GM21723 (cell line): ENCODE results near the gene IRF7.

Experiments used
- ATAC-seq: cut with Tn5 transposase; IDR thresholded peaks from one replicate; pipeline ENCODE4 v1.9.1; 2021; ENCODE audit warnings: mild to moderate bottlenecking, moderate library complexity; ENCODE audit not compliant: unreplicated experiment

Gene IRF7

DNA sequence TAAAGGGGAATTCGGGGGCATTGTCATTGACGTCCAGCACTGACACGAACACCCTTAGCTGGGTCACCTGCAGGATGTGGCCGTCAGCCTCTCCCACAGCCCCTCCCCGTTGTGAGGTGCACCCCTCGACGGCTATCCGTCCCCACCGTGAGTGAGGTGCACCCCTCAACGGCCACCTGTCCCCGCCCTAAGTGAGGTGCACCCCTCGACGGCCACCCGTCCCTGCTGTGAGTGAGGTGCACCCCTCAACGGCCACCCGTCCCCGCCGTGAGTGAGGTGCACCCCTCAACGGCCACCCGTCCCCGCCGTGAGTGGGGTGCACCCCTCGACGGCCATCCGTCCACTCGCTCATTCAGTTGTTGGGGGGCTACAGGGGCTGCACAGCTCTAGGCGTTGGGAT lies 6.1 kb upstream of the IRF7 start:
- ATAC-seq = no peak

DNA sequence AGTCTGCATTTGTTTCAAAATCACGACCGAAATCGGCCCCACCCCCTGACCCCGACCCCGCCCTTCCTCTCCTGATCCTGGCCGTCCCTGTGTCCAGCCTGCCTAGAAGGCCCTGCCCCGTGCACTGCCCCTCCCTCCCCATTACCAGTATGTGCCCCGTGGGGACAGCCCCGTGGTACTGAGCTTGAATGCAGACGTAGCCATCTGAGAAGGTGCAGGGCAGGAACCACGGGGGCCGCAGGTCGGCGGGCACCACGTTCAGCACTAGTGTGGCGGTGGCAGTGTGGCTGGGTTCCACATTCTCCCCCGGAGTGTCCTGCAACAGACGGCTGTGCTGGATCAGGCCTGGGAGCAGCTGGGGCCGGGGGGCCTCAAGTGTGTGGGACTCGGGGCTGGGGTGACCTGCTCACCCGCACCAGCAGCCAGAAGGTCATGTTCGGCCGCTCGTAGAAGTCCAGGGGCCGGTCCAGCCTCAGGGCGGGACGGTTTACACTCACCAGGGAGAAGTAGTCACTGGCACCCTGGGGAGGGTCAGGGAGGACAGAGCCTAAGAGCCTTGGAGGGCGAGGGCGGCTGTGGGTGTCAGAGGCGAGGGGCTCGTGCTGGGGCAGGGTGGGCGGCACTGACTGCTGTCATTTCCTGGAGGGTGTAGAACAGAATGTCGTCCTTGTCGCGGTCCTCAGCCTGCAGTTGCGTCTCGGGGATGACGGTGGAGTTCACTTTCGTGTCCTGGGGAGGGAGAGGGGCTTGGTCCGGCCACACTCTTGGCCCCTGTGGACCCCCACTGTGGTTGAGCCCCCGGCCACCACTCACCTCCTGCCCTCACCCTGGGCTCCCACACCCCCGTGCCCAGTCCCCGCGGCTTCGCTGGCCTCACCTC lies 5.4 kb upstream of the IRF7 start:
- no peak for ATAC-seq

DNA sequence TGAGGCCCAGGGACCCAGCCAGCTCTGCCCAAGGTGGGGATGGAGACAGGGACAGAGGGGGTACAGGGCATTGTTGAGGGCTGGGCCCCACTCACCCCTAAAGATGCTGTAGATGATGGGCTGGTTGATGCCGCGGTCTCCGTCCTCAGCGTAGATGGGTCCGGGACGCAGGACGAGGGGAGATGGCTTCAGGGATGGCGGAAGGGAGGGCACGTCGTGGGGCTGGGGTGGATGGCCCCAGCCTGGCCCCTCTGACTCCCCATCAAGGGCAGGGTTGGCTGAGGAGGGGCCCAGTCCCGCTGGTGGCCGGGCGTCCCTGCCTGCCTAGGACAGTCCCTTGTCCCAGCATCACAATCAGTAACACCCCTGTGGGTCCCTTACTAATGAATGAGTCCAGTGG lies 4.5 kb upstream of the IRF7 start:
- no peak for ATAC-seq

DNA sequence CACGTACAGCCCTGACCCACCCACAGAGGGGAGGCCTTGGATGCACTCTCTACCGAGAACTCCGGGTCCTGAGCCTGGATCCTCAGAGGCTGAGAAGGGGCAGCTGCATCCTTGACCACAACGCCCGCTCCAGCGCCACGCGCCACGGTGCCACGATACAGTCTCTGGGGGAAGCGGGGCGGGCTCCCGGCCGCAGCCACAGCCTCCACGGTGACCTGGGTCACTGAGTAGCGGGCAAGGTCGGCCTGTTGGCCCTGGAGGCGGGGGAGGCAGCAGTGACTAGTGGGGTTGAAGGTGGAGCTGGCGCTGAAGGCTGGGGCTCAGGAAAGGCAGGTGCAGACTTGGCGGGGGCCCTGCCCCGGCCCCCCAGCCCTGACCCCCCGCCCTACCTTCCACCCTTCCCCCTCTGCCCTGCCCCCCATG lies 3.9 kb upstream of the IRF7 start:
- no peak for ATAC-seq

DNA sequence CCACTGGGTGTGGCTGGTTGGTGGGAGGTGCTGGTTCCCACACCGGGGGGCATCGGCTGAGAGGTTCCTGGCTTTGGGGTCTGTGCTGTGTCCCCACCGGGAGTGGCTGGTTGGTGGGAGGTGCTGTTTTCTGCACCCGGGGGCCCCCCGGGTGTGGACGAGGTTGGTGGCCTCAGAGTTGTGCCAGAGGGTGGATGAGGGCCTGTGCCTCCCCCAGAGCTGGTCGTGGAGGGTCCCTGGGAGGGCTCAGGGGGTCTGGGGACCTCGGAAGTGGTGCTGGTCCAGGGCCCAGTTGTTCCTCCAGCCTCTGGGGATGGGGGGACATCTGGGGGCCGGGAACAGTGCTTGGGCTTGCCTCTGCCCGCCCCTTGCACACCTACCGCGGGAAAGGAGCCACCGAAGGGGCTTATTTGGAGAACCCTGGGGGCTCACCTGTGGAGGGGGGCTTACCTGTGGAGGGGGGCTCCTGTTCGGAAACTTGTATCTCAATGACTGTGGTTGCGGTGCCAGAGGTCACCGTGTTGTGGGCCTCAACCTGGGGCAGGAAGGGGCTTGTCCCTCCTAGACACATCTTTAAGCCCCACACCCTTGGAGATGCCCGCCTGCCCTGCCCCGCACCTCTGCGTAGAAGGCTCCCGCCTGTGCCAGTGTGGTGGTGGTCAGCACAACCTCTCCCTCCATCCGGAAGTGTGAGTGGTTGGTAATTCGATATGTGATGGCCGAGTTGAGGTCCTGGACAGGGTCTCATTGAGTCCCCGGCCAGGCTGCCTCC lies 3.3 kb upstream of the IRF7 start:
- no peak for ATAC-seq

DNA sequence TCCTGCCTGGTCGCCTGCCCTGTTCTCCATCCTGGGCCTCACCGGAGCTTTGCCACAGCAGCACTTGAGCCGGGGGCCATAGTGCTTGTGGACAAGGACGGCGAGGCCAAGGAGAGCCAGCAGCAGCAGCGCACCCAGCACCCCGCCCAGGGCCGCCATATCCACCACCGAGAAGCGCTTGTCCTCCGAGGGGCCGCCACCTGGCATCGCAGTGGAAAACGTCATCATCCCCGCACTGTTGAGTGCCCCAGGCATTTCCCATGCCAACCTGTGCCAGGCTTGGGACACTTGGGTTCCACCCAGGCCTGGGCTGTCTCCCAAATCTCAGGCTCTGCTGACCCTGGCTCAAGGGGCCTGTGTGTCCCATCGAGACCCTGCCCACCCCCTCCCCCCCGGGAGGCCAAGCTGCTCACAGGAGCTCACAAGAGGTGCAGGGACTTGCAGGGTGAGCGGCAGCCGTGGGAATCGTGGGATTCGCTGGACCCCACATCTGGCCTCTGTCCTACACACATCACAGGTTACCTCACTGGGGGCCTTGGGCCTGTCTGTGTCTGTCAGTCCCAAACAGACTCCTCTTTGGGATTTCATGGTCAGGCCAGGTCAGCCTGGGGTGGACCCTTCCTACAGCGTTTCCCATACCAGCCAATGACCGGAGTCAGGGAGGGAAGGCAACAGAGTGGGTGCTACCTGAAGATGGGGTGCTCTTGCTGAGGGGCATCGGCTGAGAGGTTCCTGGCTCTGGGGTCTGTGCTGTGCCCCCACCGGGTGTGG lies 2.3 kb upstream of the IRF7 start:
- no peak for ATAC-seq

DNA sequence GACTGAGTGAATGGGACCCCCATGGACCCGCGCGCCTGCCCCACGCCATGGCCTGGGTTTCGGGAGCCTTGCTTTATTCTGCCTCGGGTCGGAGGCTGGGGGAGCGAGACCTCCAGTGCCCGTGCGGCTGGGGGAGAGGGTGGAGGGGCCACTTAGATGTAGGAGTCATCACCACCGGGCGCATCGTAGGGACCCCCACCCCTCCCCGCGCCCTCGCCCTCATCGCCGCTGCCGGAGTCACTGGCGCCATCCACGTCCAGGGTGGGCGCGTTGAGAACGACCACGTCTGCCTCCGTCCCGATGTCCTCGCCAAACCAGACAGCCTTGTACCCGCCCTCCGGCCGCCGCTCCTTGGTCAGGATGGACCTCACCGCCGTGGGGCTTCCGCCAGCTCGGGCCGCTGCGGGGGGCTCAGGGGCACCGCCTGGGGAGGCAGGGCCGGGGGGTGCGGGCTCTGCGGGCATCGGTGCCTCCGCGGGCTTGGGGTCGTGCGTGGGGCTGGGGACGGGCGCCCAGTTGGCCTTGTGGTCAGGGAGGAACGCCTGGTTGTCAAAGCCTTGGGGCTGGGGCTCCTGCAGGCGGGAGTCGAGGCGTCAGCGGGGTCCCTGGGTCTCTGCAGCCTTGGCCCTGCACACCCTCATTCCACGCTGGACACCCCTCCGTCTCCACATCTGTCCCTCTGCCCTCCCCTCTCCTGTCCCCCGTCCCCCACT lies 1.6 kb upstream of the IRF7 start:
- ATAC-seq = no peak

DNA sequence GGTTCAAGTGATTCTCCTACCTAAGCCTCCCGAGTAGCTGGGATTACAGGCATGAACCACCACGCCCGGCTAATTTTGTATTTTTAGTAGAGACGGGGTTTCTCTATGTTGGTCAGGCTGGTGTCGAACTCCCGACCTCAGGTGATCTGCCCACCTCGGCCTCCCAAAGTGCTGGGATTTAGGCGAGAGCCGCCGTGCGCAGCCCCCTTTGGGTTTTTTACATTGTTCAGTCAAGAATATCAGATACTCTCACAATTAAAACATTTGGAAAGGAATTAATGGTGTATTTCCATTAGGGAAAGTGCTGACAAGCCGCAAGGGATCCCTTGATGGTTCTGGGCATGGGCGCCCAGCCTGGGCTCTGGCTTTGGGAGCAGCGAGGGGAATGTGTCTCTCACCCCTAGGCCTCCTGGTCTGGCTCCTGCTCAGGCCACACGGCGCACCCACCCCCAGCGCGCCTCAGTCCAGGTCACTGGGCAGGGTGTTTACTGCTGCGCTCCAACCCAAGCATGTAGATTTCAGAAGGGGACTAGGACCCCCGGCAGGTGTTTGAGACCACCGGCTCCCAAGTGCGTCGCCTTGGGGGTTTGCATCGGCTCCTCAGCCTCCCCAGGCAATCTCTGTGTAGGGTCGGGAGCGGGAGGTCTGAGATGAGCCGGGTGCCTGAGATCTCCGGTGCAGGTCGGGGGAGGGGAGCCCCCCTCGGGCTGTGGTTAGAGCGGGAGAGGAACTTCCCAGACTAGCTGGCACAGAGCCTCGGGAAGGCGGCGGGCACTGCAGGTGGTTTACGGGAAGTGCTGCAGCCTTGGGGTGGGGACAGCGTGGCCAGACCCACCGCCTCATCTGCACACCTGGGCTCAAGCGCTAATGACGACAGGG lies 809 bp upstream of the IRF7 start:
- ATAC-seq = no peak

DNA sequence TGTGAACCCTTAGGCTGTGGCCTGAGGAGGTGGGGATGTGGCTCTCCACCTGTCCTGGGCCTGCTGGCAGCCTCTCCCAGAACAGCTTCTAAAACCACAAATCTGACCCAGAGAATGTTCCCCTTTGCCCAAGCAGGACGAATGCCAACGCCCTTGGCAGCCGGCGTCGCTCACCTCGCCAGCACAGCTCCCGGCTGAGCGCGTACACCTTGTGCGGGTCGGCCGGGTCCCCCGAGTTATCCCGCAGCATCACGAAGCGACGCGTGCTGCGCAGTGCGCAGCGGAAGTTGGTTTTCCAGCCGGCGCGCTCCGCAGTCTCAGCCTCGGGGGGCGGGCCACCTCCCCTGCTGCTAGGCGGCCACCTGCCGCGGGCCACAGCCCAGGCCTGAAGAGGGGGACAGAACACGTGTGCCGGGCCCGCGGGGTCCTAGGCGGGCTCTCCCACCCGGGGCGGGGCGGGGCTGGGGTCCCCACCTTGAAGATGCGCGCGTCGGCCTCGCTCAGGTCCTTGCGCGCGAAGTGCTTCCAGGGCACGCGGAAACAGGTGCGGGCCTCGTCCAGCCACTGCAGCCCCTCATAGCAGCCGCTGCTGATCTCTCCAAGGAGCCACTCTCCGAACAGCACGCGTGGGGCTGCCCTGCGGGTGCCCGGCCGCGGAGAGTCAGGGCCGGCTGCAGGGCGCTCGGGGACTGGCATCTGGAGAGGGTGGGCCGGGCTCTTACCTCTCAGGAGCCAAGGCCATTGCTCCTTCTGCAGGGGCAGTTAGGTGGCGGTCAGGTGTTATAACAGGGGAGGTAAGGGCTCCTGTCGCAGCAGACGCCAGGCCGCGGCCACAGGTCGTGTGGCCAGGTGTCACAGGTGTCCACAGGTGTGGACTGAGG lies 887 bp downstream of the IRF7 start:
- ATAC-seq = peak; percentile 4

DNA sequence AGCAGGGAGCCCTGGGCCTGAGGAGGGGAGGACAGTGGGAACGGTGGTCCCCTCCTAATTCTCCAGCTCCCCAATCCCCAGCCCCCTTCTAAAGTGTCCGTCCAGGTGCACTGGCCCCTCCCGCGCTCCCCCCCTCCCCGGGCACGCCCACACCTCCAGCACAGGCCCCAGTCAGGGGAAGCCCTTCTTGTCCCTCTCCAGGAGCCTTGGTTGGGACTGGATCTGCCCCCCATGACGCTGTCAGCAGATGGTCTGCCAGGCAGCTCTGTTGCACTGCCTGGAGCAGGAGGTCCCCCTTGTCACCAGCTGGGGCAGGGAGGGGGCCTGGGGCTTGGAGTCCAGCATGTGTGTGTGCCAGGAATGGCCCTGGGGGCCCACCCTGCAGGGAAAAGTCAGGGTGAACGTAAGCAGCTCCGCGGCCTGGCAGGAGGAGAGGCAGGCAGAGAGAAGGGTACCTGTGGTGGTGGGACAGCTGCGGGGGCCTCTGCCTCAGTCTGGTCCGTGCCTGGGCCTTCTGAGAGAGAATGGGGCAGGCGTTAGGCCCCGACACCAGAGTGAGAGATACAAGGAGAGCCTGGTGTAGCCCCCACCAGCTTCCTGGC lies 1.6 kb downstream of the IRF7 start:
- no peak for ATAC-seq

DNA sequence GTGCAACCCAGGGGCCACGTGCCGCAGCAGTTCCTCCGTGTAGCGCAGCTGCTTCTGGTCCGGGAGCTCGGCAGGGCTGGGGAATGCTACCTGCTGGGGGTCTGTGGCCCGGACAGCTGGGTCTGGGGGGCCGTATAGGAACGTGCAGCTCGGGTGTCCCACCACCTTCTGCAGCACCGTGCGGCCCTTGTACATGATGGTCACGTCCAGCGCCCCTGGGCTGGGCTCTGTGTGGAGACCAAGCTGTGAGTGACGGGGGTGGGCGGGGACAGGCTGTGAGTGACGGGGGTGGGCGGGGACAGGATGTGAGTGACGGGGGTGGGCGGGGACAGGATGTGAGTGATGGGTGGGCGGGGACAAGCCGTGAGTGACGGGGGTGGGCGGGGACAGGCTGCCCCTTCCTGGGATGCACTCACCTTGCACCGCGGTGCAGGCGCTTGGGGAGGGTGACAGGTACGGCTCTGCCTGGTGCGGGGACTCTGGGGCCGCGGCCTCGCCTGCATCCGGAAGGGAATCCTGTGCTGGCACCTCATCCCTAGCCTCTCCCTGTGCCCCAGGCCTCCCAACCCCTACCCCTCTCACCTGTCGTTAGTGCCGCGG lies 2.3 kb downstream of the IRF7 start:
- no peak for ATAC-seq

DNA sequence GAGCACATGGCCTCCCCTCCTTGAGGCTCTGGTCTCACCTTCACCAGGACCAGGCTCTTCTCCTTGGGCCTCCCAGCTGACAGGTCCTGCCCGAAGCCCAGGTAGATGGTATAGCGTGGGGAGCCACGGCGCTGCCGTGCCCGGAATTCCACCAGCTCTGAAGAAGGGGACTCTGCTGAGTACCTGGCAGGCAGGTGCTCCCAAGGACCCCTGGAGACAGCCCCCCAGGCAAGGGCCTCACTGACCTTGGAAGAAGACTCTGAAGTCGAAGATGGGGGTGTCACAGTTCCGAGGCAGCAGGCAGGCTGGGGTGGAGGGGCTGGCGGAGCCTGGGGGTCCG lies 2.8 kb downstream of the IRF7 start:
- no peak for ATAC-seq

DNA sequence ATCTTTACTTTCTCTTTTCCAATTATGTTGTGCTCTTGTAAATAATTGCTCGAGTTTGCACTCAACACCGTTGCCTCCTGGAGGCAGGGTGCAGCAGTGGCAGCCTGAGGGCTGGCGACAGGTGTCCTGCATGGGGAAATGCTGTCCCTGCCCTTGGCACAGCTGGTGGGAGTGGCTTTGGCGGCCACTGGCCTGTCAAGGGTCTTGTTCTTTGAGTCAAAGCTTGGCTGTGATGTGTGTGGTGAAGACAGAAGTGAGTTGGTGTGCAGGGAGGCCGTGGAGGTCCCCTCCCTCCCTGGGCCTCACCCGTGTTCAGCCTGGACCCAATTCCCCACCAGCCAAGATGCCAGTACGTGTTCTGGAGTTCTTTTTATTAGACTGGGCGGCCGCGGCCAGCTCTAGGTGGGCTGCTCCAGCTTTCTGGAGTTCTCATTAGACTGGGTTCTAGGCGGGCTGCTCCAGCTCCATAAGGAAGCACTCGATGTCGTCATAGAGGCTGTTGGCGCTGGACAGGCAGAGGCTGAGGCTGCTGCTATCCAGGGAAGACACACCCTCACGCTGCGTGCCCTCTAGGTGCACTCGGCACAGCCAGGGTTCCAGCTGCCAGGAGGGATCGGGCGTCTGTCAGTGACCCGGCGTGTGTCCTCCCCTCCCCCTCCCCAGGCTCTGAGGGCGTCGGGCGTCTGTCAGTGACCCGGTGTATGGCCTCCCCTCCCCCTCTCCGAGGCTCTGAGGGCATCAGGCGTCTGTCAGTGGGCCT lies 3.4 kb downstream of the IRF7 start:
- no peak for ATAC-seq

DNA sequence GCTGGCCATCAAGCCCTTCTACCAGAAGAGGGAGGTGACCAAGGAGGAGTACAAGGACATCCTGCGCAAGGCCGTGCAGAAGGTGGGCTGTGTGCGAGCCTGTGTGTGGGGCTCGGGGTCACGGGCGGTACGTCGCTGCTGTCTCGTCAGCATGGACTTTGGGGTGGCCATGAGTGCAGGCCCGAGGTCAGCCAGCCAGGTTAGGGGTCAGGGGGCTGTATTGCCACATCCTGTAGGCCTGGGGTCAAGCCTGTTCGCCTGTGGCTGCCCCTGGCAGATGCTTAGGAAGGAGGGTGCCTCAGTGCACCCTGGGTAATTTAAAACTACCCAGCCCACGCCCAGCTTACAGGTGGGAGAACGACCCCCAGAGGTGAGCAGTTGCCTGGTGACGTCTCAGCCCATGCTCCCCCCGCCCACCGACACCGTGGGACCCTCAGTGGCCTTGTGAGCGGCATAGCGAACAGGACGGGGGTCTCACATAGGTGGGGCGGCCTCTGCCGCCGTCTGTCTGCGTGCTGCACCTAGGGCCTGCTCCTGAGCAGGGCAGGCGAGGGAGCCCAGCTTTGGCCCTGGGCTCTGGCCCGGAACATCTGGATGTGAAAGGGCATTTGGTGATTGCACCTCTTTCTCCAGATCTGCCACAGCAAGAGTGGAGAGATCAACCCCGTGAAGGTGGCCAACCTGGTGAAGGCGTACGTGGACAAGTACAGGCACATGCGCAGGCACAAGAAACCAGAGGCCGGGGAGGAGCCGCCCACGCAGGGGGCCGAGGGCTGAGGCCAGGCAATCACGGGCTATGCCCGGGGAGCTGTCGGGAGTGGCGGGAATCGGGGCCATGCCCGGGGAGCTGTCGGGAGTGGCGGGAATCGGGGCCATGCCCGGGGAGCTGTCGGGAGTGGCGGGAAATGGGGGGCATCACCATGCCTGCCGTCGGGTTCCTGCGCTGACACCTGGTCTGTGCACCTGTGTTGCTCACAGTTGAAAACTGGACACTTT lies 4.5 kb downstream of the IRF7 start:
- ATAC-seq = no peak

DNA sequence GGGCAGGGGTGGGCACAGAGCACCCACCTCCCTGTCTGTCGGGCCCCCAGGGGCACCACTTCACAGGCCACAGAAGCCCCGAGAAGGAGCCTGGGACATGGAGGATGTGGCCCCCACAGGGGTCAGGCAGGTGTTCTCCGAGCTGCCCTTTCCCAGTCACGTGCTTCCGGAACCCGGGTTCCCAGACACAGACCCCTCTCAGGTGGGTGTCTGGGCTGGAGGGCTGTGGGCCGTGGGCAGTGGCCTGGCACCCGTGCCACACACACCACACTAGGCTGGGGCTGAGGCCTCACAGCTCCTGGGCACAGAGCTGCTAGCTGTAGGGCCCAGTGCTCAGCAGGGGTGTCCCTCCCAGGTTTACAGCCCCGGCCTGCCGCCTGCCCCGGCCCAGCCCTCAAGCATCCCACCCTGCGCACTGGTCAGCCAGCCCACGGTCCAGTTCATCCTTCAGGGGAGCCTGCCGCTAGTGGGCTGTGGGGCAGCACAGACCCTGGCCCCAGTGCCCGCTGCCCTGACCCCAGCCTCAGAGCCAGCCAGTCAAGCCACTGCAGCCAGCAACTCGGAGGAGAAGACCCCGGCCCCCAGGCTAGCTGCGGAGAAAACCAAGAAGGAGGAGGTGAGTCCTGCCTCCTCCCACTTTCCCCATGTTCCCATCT lies 5.5 kb downstream of the IRF7 start:
- no peak for ATAC-seq

DNA sequence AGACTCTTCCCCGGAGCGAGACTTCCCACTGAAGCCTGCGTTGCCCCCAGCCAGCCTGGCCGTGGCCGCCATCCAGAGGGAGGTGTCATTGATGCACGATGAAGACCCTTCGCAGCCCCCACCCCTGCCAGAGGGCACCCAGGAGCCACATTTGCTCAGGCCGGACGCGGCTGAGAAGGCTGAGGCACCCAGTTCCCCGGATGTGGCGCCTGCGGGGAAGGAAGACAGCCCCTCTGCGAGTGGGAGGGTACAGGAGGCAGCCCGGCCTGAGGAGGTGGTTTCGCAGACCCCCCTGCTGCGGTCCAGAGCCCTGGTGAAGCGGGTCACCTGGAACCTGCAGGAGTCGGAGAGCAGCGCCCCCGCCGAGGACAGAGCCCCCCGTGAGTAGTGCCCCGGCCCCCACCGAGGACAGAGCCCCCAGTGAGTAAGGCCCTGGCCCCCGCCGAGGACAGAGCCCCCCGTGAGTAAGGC lies 6.4 kb downstream of the IRF7 start:
- no peak for ATAC-seq
